ENCODE data around the gene CCZ1. TPM values are rescaled to one million over a fixed set of nuclear protein-coding genes. Genes with fewer than 3 reads are reported as not detected.
"Not testable (repeated sequence)": the region's sequence is repeated elsewhere in the genome, so short reads cannot be mapped to it uniquely, and the experiment has no call there.

CCZ1 gene
- polyA plus RNA-seq, 3 donors = 43.8 to 74.6 (median 72.8) TPM

- no peaks in the 10 kb centered on the region for H3K9me3 ChIP-seq (replicated peaks in 1 of 2; ENCODE audit: control insufficient read depth in 1 of 2, insufficient read depth in 1 of 2, low read length in 2 of 2)
- no peaks in the 10 kb centered on the region for H3K27me3 ChIP-seq (ENCODE audit: control insufficient read depth in 2 of 2, insufficient read depth in 2 of 2, low read length in 2 of 2)
- no peaks in the 10 kb centered on the region for H3K4me1 ChIP-seq (ENCODE audit: control insufficient read depth in 1 of 2, insufficient read depth in 2 of 2, low read length in 2 of 2)
- no peak overlapping the region for H3K9ac ChIP-seq (ENCODE audit: insufficient read depth, low read length, poor library complexity, severe bottlenecking)
- Mint-ChIP-seq H3K4me1 (peaks cover 3% of the 10 kb centered on the region), H3K4me3 (no peak overlapping the region), H3K27me3 (ENCODE audit: low read depth in 3 of 3) (no peaks in the 10 kb centered on the region), H3K36me3 (peaks cover 12 to 21% of the 10 kb centered on the region in 2 donors), H3K9me3 (no peaks in the 10 kb centered on the region), H3K27ac (no peak overlapping the region)
- H3K36me3 ChIP-seq (replicated peaks in 1 of 2; ENCODE audit: control insufficient read depth in 1 of 2, insufficient read depth in 2 of 2, low read length in 2 of 2) = peaks cover 2 to 4% of the 10 kb centered on the region in 2 donors
- no peak overlapping the region for H3K4me2 ChIP-seq (replicated peaks; ENCODE audit: extremely low read depth, low read length, poor library complexity, severe bottlenecking)
- intact Hi-C loops (cut with micrococcal nuclease) = loop anchor here in 1 of 2 donors (5.0 kb wide), 1 partner anchor 668 kb away; no protein-coding TSS in a partner anchor
- no peak overlapping the region for H2AFZ ChIP-seq (ENCODE audit: insufficient read depth, low read depth, low read length, poor library complexity, severe bottlenecking)
- 96% methylated on average over 4 of the region's 8 CpGs for WGBS (ENCODE audit: insufficient coverage)
- H3K4me3 ChIP-seq (replicated peaks in 1 of 3; ENCODE audit: low read depth in 2 of 3, low read length in 3 of 3) = no peak overlapping the region
- no peak for DNase-seq
- H3K79me2 ChIP-seq (ENCODE audit: insufficient read depth, low read length) = no peaks in the 10 kb centered on the region
- no peak for TF ChIP-seq CTCF (IDR thresholded peaks at IDR 0.05)
- no peak overlapping the region for H3K27ac ChIP-seq (ENCODE audit: low read depth in 1 of 2, low read length in 2 of 2)
- H4K20me1 ChIP-seq (ENCODE audit: insufficient read depth, low read length) = no peaks in the 10 kb centered on the region
Measured at GRCh38 chr7:5854738-5855137, 43.8 kb upstream of the CCZ1 start.

DNA sequence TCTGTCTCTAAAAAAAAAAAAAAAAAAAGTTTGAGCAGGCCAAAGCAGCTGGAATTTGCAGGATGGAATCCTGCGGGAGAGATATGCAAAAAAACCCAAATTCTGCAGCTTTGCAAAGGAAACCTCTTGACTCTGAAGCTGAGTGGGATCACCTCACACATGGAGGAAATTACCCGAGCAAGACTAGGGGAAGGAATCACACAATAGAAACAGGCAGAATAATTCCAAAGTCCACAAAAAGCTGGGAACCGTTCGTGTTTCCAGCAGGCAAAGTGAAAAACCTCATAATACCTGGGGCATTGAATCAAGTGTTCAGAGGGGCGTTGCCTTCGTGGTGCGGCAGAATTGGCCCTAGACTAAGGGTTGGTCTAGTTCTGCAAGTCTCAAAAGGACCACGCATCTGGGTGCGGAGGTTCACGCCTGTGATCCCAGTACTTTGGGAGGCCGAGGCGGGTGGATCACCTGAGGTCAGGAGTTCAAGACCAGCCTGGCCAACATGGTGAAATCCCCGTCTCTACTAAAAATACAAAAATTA, 41.4 kb upstream of the CCZ1 start:
- not testable (repeated sequence) for H3K27ac Mint-ChIP-seq; H3K36me3 ChIP-seq (replicated peaks in 1 of 2; ENCODE audit: control insufficient read depth in 1 of 2, insufficient read depth in 2 of 2, low read length in 2 of 2); H3K27ac ChIP-seq (ENCODE audit: low read depth in 1 of 2, low read length in 2 of 2); H3K36me3 Mint-ChIP-seq; H3K79me2 ChIP-seq (ENCODE audit: insufficient read depth, low read length); H3K9me3 Mint-ChIP-seq; H3K4me1 Mint-ChIP-seq; H3K4me3 Mint-ChIP-seq; H2AFZ ChIP-seq (ENCODE audit: insufficient read depth, low read depth, low read length, poor library complexity, severe bottlenecking); DNase-seq; H3K9ac ChIP-seq (ENCODE audit: insufficient read depth, low read length, poor library complexity, severe bottlenecking); H3K4me1 ChIP-seq (ENCODE audit: control insufficient read depth in 1 of 2, insufficient read depth in 2 of 2, low read length in 2 of 2); H3K9me3 ChIP-seq (replicated peaks in 1 of 2; ENCODE audit: control insufficient read depth in 1 of 2, insufficient read depth in 1 of 2, low read length in 2 of 2); H3K27me3 ChIP-seq (ENCODE audit: control insufficient read depth in 2 of 2, insufficient read depth in 2 of 2, low read length in 2 of 2); H3K4me2 ChIP-seq (replicated peaks; ENCODE audit: extremely low read depth, low read length, poor library complexity, severe bottlenecking); H3K27me3 Mint-ChIP-seq (ENCODE audit: low read depth in 3 of 3); H3K4me3 ChIP-seq (replicated peaks in 1 of 3; ENCODE audit: low read depth in 2 of 3, low read length in 3 of 3); H4K20me1 ChIP-seq (ENCODE audit: insufficient read depth, low read length)
- intact Hi-C loops (cut with micrococcal nuclease) = loop anchor here in 1 of 2 donors (5.0 kb wide), 1 partner anchor 665 kb away; no protein-coding TSS in a partner anchor
- 84% methylated on average over 8 of the region's 13 CpGs for WGBS (ENCODE audit: insufficient coverage)

GRCh38 chr7:5858494-5858893, 40.0 kb upstream of the CCZ1 start:
- H3K9me3 ChIP-seq (replicated peaks in 1 of 2; ENCODE audit: control insufficient read depth in 1 of 2, insufficient read depth in 1 of 2, low read length in 2 of 2); H3K4me3 Mint-ChIP-seq; H3K79me2 ChIP-seq (ENCODE audit: insufficient read depth, low read length); H3K4me2 ChIP-seq (replicated peaks; ENCODE audit: extremely low read depth, low read length, poor library complexity, severe bottlenecking); H3K4me3 ChIP-seq (replicated peaks in 1 of 3; ENCODE audit: low read depth in 2 of 3, low read length in 3 of 3); H3K9me3 Mint-ChIP-seq; H3K27me3 Mint-ChIP-seq (ENCODE audit: low read depth in 3 of 3); H3K4me1 Mint-ChIP-seq; DNase-seq; H3K36me3 Mint-ChIP-seq; H2AFZ ChIP-seq (ENCODE audit: insufficient read depth, low read depth, low read length, poor library complexity, severe bottlenecking); H3K4me1 ChIP-seq (ENCODE audit: control insufficient read depth in 1 of 2, insufficient read depth in 2 of 2, low read length in 2 of 2); H3K9ac ChIP-seq (ENCODE audit: insufficient read depth, low read length, poor library complexity, severe bottlenecking); H3K27ac ChIP-seq (ENCODE audit: low read depth in 1 of 2, low read length in 2 of 2); H4K20me1 ChIP-seq (ENCODE audit: insufficient read depth, low read length); H3K27me3 ChIP-seq (ENCODE audit: control insufficient read depth in 2 of 2, insufficient read depth in 2 of 2, low read length in 2 of 2); H3K36me3 ChIP-seq (replicated peaks in 1 of 2; ENCODE audit: control insufficient read depth in 1 of 2, insufficient read depth in 2 of 2, low read length in 2 of 2): not testable (repeated sequence)
- intact Hi-C loops (cut with micrococcal nuclease) = loop anchor here in 1 of 2 donors (5.0 kb wide), 1 partner anchor 664 kb away; no protein-coding TSS in a partner anchor
- 94% methylated on average over 5 of the region's 8 CpGs for WGBS (ENCODE audit: insufficient coverage)
- H3K27ac Mint-ChIP-seq = peak overlapping the region in 1 of 7 donors; percentile 63

GRCh38 chr7:5861281-5861680, 37.3 kb upstream of the CCZ1 start:
- H3K27ac Mint-ChIP-seq = peak overlapping the region in 1 of 7 donors; percentile 41
- H3K36me3 ChIP-seq (replicated peaks in 1 of 2; ENCODE audit: control insufficient read depth in 1 of 2, insufficient read depth in 2 of 2, low read length in 2 of 2); H3K27me3 ChIP-seq (ENCODE audit: control insufficient read depth in 2 of 2, insufficient read depth in 2 of 2, low read length in 2 of 2); H3K79me2 ChIP-seq (ENCODE audit: insufficient read depth, low read length); H3K9me3 ChIP-seq (replicated peaks in 1 of 2; ENCODE audit: control insufficient read depth in 1 of 2, insufficient read depth in 1 of 2, low read length in 2 of 2); H3K36me3 Mint-ChIP-seq; DNase-seq; H3K27me3 Mint-ChIP-seq (ENCODE audit: low read depth in 3 of 3); H3K4me3 ChIP-seq (replicated peaks in 1 of 3; ENCODE audit: low read depth in 2 of 3, low read length in 3 of 3); H3K4me3 Mint-ChIP-seq; intact Hi-C loops (cut with micrococcal nuclease); H4K20me1 ChIP-seq (ENCODE audit: insufficient read depth, low read length); H3K4me2 ChIP-seq (replicated peaks; ENCODE audit: extremely low read depth, low read length, poor library complexity, severe bottlenecking); H3K9ac ChIP-seq (ENCODE audit: insufficient read depth, low read length, poor library complexity, severe bottlenecking); H2AFZ ChIP-seq (ENCODE audit: insufficient read depth, low read depth, low read length, poor library complexity, severe bottlenecking); H3K4me1 Mint-ChIP-seq; H3K9me3 Mint-ChIP-seq; H3K27ac ChIP-seq (ENCODE audit: low read depth in 1 of 2, low read length in 2 of 2): not testable (repeated sequence)
- H3K4me1 ChIP-seq (ENCODE audit: control insufficient read depth in 1 of 2, insufficient read depth in 2 of 2, low read length in 2 of 2) = peaks cover 3 to 13% of the 10 kb centered on the region in 2 donors
- WGBS (ENCODE audit: insufficient coverage) = 100% methylated on average over 4 of the region's 5 CpGs
